ENCODE measurements around the gene SRGAP1. TPM values are rescaled to one million over a fixed set of nuclear protein-coding genes. Genes with fewer than 3 reads are reported as not detected.
A peak's percentile ranks its signal among the peaks of the same experiment; 100 is the strongest.
"Not testable (repeated sequence)": the region's sequence is repeated elsewhere in the genome, so short reads cannot be mapped to it uniquely, and the experiment has no call there.

SRGAP1 gene
- total and polyA plus RNA-seq, 2 donors = 0.82 to 1.3 TPM

GRCh38 chr12:63870838-63871237 is 26.3 kb downstream of the SRGAP1 start:
- H3K36me3 ChIP-seq (ENCODE audit: control insufficient read depth in 2 of 2, insufficient read depth in 2 of 2, low read length in 1 of 2) = no peaks in the 10 kb centered on the region
- H3K4me3 ChIP-seq (ENCODE audit: low read length in 2 of 2) = no peak overlapping the region
- H3K27me3 ChIP-seq (ENCODE audit: control insufficient read depth in 2 of 2, insufficient read depth in 1 of 2, low read length in 1 of 2) = no peaks in the 10 kb centered on the region
- no peaks in the 10 kb centered on the region for H3K4me1 ChIP-seq (ENCODE audit: control insufficient read depth in 2 of 2, insufficient read depth in 2 of 2, low read length in 2 of 2)
- no peaks in the 10 kb centered on the region for H3K9me3 ChIP-seq (ENCODE audit: control insufficient read depth in 2 of 2, insufficient read depth in 1 of 2, low read length in 1 of 2)
- no peak for DNase-seq (ENCODE audit: low read depth in 6 of 9, low spot score in 9 of 9)
- WGBS = 92% methylated on average over 4 of the region's 4 CpGs
- no peak overlapping the region for H3K27ac ChIP-seq (ENCODE audit: low read depth in 1 of 2, low read length in 1 of 2)

- no peak overlapping the region for H3K4me3 ChIP-seq (ENCODE audit: low read length in 2 of 2)
- H3K27me3 ChIP-seq (ENCODE audit: control insufficient read depth in 2 of 2, insufficient read depth in 1 of 2, low read length in 1 of 2) = no peaks in the 10 kb centered on the region
- no peak for DNase-seq (ENCODE audit: low read depth in 6 of 9, low spot score in 9 of 9)
- H3K36me3 ChIP-seq (ENCODE audit: control insufficient read depth in 2 of 2, insufficient read depth in 2 of 2, low read length in 1 of 2) = no peaks in the 10 kb centered on the region
- H3K27ac ChIP-seq (ENCODE audit: low read depth in 1 of 2, low read length in 1 of 2) = no peak overlapping the region
- WGBS = 93% methylated on average over 3 of the region's 3 CpGs
- no peaks in the 10 kb centered on the region for H3K9me3 ChIP-seq (ENCODE audit: control insufficient read depth in 2 of 2, insufficient read depth in 1 of 2, low read length in 1 of 2)
- no peaks in the 10 kb centered on the region for H3K4me1 ChIP-seq (ENCODE audit: control insufficient read depth in 2 of 2, insufficient read depth in 2 of 2, low read length in 2 of 2)
Observed at GRCh38 chr12:63874897-63875480, 30.5 kb downstream of the SRGAP1 start.

- Histone ChIP-seq H3K36me3 (ENCODE audit: control insufficient read depth in 2 of 2, insufficient read depth in 2 of 2, low read length in 1 of 2) (no peaks in the 10 kb centered on the region), H3K4me3 (ENCODE audit: low read length in 2 of 2) (no peak overlapping the region), H3K4me1 (ENCODE audit: control insufficient read depth in 2 of 2, insufficient read depth in 2 of 2, low read length in 2 of 2) (no peaks in the 10 kb centered on the region), H3K9me3 (ENCODE audit: control insufficient read depth in 2 of 2, insufficient read depth in 1 of 2, low read length in 1 of 2) (no peaks in the 10 kb centered on the region), H3K27me3 (ENCODE audit: control insufficient read depth in 2 of 2, insufficient read depth in 1 of 2, low read length in 1 of 2) (no peaks in the 10 kb centered on the region), H3K27ac (ENCODE audit: low read depth in 1 of 2, low read length in 1 of 2) (no peak overlapping the region)
- DNase-seq (ENCODE audit: low read depth in 6 of 9, low spot score in 9 of 9) = no peak
- 88% methylated on average over 3 of the region's 3 CpGs for WGBS
Observed at GRCh38 chr12:63875703-63876102, 31.2 kb downstream of the SRGAP1 start.

- Histone ChIP-seq H3K4me3 (ENCODE audit: low read length in 2 of 2) (no peak overlapping the region), H3K9me3 (ENCODE audit: control insufficient read depth in 2 of 2, insufficient read depth in 1 of 2, low read length in 1 of 2) (no peaks in the 10 kb centered on the region), H3K27ac (ENCODE audit: low read depth in 1 of 2, low read length in 1 of 2) (no peak overlapping the region), H3K27me3 (ENCODE audit: control insufficient read depth in 2 of 2, insufficient read depth in 1 of 2, low read length in 1 of 2) (no peaks in the 10 kb centered on the region), H3K4me1 (ENCODE audit: control insufficient read depth in 2 of 2, insufficient read depth in 2 of 2, low read length in 2 of 2) (no peaks in the 10 kb centered on the region), H3K36me3 (ENCODE audit: control insufficient read depth in 2 of 2, insufficient read depth in 2 of 2, low read length in 1 of 2) (no peaks in the 10 kb centered on the region)
- 94% methylated on average over 4 of the region's 4 CpGs for WGBS
- DNase-seq (ENCODE audit: low read depth in 6 of 9, low spot score in 9 of 9) = no peak
Observed at GRCh38 chr12:63876980-63877379, 32.5 kb downstream of the SRGAP1 start.

GRCh38 chr12:63877693-63878092 is 33.2 kb downstream of the SRGAP1 start:
- DNase-seq (ENCODE audit: low read depth in 6 of 9, low spot score in 9 of 9) = no peak
- WGBS = 93% methylated on average over 1 of the region's 1 CpG
- Histone ChIP-seq H3K27ac (ENCODE audit: low read depth in 1 of 2, low read length in 1 of 2) (no peak overlapping the region), H3K4me1 (ENCODE audit: control insufficient read depth in 2 of 2, insufficient read depth in 2 of 2, low read length in 2 of 2) (no peaks in the 10 kb centered on the region), H3K4me3 (ENCODE audit: low read length in 2 of 2) (no peak overlapping the region), H3K9me3 (ENCODE audit: control insufficient read depth in 2 of 2, insufficient read depth in 1 of 2, low read length in 1 of 2) (no peaks in the 10 kb centered on the region), H3K36me3 (ENCODE audit: control insufficient read depth in 2 of 2, insufficient read depth in 2 of 2, low read length in 1 of 2) (no peaks in the 10 kb centered on the region), H3K27me3 (ENCODE audit: control insufficient read depth in 2 of 2, insufficient read depth in 1 of 2, low read length in 1 of 2) (no peaks in the 10 kb centered on the region)

GRCh38 chr12:63880235-63880634 is 35.7 kb downstream of the SRGAP1 start:
- H3K4me3 ChIP-seq (ENCODE audit: low read length in 2 of 2); H3K27ac ChIP-seq (ENCODE audit: low read depth in 1 of 2, low read length in 1 of 2); H3K9me3 ChIP-seq (ENCODE audit: control insufficient read depth in 2 of 2, insufficient read depth in 1 of 2, low read length in 1 of 2); H3K4me1 ChIP-seq (ENCODE audit: control insufficient read depth in 2 of 2, insufficient read depth in 2 of 2, low read length in 2 of 2); H3K36me3 ChIP-seq (ENCODE audit: control insufficient read depth in 2 of 2, insufficient read depth in 2 of 2, low read length in 1 of 2); H3K27me3 ChIP-seq (ENCODE audit: control insufficient read depth in 2 of 2, insufficient read depth in 1 of 2, low read length in 1 of 2); DNase-seq (ENCODE audit: low read depth in 6 of 9, low spot score in 9 of 9): not testable (repeated sequence)
- 95% methylated on average over 9 of the region's 9 CpGs for WGBS

- no peak for DNase-seq (ENCODE audit: low read depth in 6 of 9, low spot score in 9 of 9)
- H3K9me3 ChIP-seq (ENCODE audit: control insufficient read depth in 2 of 2, insufficient read depth in 1 of 2, low read length in 1 of 2) = no peaks in the 10 kb centered on the region
- 96% methylated on average over 6 of the region's 6 CpGs for WGBS
- no peak overlapping the region for H3K27ac ChIP-seq (ENCODE audit: low read depth in 1 of 2, low read length in 1 of 2)
- no peaks in the 10 kb centered on the region for H3K4me1 ChIP-seq (ENCODE audit: control insufficient read depth in 2 of 2, insufficient read depth in 2 of 2, low read length in 2 of 2)
- H3K36me3 ChIP-seq (ENCODE audit: control insufficient read depth in 2 of 2, insufficient read depth in 2 of 2, low read length in 1 of 2) = no peaks in the 10 kb centered on the region
- H3K27me3 ChIP-seq (ENCODE audit: control insufficient read depth in 2 of 2, insufficient read depth in 1 of 2, low read length in 1 of 2) = no peaks in the 10 kb centered on the region
- no peak overlapping the region for H3K4me3 ChIP-seq (ENCODE audit: low read length in 2 of 2)
Observed at GRCh38 chr12:63880742-63881263, 36.3 kb downstream of the SRGAP1 start.

GRCh38 chr12:63882844-63883243 is 38.3 kb downstream of the SRGAP1 start:
- H3K9me3 ChIP-seq (ENCODE audit: control insufficient read depth in 2 of 2, insufficient read depth in 1 of 2, low read length in 1 of 2) = no peaks in the 10 kb centered on the region
- no peaks in the 10 kb centered on the region for H3K36me3 ChIP-seq (ENCODE audit: control insufficient read depth in 2 of 2, insufficient read depth in 2 of 2, low read length in 1 of 2)
- WGBS = 92% methylated on average over 2 of the region's 2 CpGs
- no peaks in the 10 kb centered on the region for H3K4me1 ChIP-seq (ENCODE audit: control insufficient read depth in 2 of 2, insufficient read depth in 2 of 2, low read length in 2 of 2)
- DNase-seq (ENCODE audit: low read depth in 6 of 9, low spot score in 9 of 9) = peak in 1 of 9 donors; percentile 12
- no peak overlapping the region for H3K27ac ChIP-seq (ENCODE audit: low read depth in 1 of 2, low read length in 1 of 2)
- H3K4me3 ChIP-seq (ENCODE audit: low read length in 2 of 2) = no peak overlapping the region
- no peaks in the 10 kb centered on the region for H3K27me3 ChIP-seq (ENCODE audit: control insufficient read depth in 2 of 2, insufficient read depth in 1 of 2, low read length in 1 of 2)

- no peak for DNase-seq (ENCODE audit: low read depth in 6 of 9, low spot score in 9 of 9)
- Histone ChIP-seq H3K27ac (ENCODE audit: low read depth in 1 of 2, low read length in 1 of 2) (no peak overlapping the region), H3K4me1 (ENCODE audit: control insufficient read depth in 2 of 2, insufficient read depth in 2 of 2, low read length in 2 of 2) (no peaks in the 10 kb centered on the region), H3K36me3 (ENCODE audit: control insufficient read depth in 2 of 2, insufficient read depth in 2 of 2, low read length in 1 of 2) (no peaks in the 10 kb centered on the region), H3K9me3 (ENCODE audit: control insufficient read depth in 2 of 2, insufficient read depth in 1 of 2, low read length in 1 of 2) (no peaks in the 10 kb centered on the region), H3K27me3 (ENCODE audit: control insufficient read depth in 2 of 2, insufficient read depth in 1 of 2, low read length in 1 of 2) (no peaks in the 10 kb centered on the region), H3K4me3 (ENCODE audit: low read length in 2 of 2) (no peak overlapping the region)
- 94% methylated on average over 2 of the region's 2 CpGs for WGBS
Observed at GRCh38 chr12:63885401-63885800, 40.9 kb downstream of the SRGAP1 start.
